ENCODE results near the gene TNS4.
A peak's percentile ranks its signal among the peaks of the same experiment; 100 is the strongest.

Gene TNS4

GRCh38 chr17:40478486-40478885 lies 22.9 kb downstream of the TNS4 start:
- Histone ChIP-seq H3K27ac (no peak overlapping the region), H3K4me3 (no peak overlapping the region), H3K9ac (ENCODE audit: insufficient read length) (no peak overlapping the region), H3K9me3 (ENCODE audit: low read depth, low read length) (no peaks in the 10 kb centered on the region), H3K36me3 (ENCODE audit: insufficient read depth, low read length) (no peaks in the 10 kb centered on the region)
- TF ChIP-seq POLR2AphosphoS5 (IDR thresholded peaks at IDR 0.05; ENCODE audit: borderline replicate concordance, low read depth, low read length) (no peak), FOXP2 (optimal IDR thresholded peaks at IDR 0.05; ENCODE audit: control extremely low read depth, extremely low read length, insufficient read depth) (no peak), EZH2 (IDR thresholded peaks at IDR 0.05) (no peak)
- no peak for DNase-seq (ENCODE audit: low read depth, low spot score)

GRCh38 chr17:40477796-40478195 lies 23.6 kb downstream of the TNS4 start:
- no peaks in the 10 kb centered on the region for H3K36me3 ChIP-seq (ENCODE audit: insufficient read depth, low read length)
- DNase-seq (ENCODE audit: low read depth, low spot score), result no peak
- no peaks in the 10 kb centered on the region for H3K9me3 ChIP-seq (ENCODE audit: low read depth, low read length)
- H3K4me3 ChIP-seq, result no peak overlapping the region
- no peak overlapping the region for H3K9ac ChIP-seq (ENCODE audit: insufficient read length)
- no peak for TF ChIP-seq EZH2 (IDR thresholded peaks at IDR 0.05)
- TF ChIP-seq FOXP2 (optimal IDR thresholded peaks at IDR 0.05; ENCODE audit: control extremely low read depth, extremely low read length, insufficient read depth), result no peak
- TF ChIP-seq POLR2AphosphoS5 (IDR thresholded peaks at IDR 0.05; ENCODE audit: borderline replicate concordance, low read depth, low read length), result no peak
- H3K27ac ChIP-seq, result no peak overlapping the region

- no peaks in the 10 kb centered on the region for H3K9me3 ChIP-seq (ENCODE audit: low read depth, low read length)
- no peaks in the 10 kb centered on the region for H3K36me3 ChIP-seq (ENCODE audit: insufficient read depth, low read length)
- TF ChIP-seq POLR2AphosphoS5 (IDR thresholded peaks at IDR 0.05; ENCODE audit: borderline replicate concordance, low read depth, low read length) (no peak), EZH2 (IDR thresholded peaks at IDR 0.05) (no peak), FOXP2 (optimal IDR thresholded peaks at IDR 0.05; ENCODE audit: control extremely low read depth, extremely low read length, insufficient read depth) (no peak)
- no peak overlapping the region for H3K4me3 ChIP-seq
- peak overlapping the region; percentile 74 for H3K27ac ChIP-seq
- peak overlapping the region; percentile 63 for H3K9ac ChIP-seq (ENCODE audit: insufficient read length)
- no peak for DNase-seq (ENCODE audit: low read depth, low spot score)
Measured at GRCh38 chr17:40475234-40475908, 26.1 kb downstream of the TNS4 start.

DNA sequence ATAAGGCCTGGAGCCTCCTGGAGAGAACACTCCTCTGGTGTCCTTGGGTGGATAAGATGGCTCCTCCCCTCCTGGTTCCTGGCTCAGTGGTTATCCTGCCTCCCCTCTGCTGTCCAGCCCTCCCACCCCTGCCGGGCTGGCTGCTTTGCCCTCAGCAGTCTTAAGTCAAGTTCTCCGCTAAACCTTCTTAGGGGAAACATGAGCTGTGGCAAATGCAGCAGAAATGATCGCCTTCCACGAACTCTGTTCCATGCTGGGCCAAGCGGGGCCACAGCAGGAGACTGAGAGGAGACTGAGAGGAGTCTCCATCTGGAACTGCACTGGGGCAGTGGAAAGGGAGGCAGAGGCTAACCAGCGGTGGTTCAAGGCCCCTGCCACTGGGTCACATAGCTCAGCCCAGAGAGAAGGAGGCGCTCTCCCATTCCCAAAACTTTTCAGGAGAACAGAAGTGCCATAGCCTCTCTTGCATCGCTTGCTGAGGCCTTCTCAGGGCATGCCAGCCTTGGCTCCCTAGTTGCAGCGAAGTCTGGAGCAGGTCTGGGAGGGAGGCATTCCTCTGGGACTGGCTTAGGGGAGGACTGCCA lies 26.9 kb downstream of the TNS4 start:
- no peak for DNase-seq (ENCODE audit: low read depth, low spot score)
- no peaks in the 10 kb centered on the region for H3K9me3 ChIP-seq (ENCODE audit: low read depth, low read length)
- no peak overlapping the region for H3K4me3 ChIP-seq
- no peak overlapping the region for H3K9ac ChIP-seq (ENCODE audit: insufficient read length)
- no peaks in the 10 kb centered on the region for H3K36me3 ChIP-seq (ENCODE audit: insufficient read depth, low read length)
- H3K27ac ChIP-seq, result peak overlapping the region; percentile 30; the same call in 1 of the 2 replicates
- TF ChIP-seq POLR2AphosphoS5 (IDR thresholded peaks at IDR 0.05; ENCODE audit: borderline replicate concordance, low read depth, low read length) (no peak), FOXP2 (optimal IDR thresholded peaks at IDR 0.05; ENCODE audit: control extremely low read depth, extremely low read length, insufficient read depth) (no peak), EZH2 (IDR thresholded peaks at IDR 0.05) (no peak)

DNA sequence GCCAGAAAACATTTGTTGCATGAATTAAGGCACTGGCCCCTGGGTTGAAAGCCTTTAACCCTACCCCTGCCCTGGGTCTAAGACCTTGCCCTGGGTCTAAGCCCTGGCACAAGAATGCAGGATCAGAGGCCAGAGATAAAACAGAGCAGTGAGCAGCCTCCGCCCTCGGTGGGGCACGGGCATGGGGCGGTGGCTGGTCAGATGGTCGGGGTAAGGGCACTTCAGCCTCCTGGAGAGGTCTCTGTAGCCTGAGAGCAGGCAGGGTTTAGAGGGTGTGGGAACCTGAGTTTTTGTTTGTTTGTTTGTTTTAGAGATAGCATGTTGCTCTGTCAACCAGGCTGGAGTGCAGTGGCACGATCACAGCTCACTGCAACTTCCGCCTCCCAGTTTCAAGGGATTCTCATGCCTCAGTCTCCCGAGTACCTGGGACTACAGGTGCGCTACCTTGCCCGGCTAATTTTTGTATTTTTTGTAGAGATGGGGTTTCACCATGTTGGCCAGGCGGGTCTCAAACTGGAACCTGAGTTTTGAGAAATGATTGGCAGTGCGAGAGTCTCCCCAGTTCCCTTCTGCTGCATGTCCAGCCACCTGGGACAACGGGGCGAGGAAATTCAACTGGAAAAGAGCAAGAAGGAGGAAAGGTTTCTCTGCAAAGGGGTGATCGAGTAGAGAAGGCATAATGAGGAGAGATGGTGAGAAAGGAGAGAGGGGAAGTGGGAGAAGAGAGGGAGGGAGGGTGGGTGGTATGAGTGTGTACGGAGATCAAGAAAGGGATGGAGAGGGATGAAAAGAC lies 27.7 kb downstream of the TNS4 start:
- TF ChIP-seq EZH2 (IDR thresholded peaks at IDR 0.05), result no peak
- TF ChIP-seq POLR2AphosphoS5 (IDR thresholded peaks at IDR 0.05; ENCODE audit: borderline replicate concordance, low read depth, low read length), result no peak
- no peak for TF ChIP-seq FOXP2 (optimal IDR thresholded peaks at IDR 0.05; ENCODE audit: control extremely low read depth, extremely low read length, insufficient read depth)
- Histone ChIP-seq H3K9me3 (ENCODE audit: low read depth, low read length) (no peaks in the 10 kb centered on the region), H3K36me3 (ENCODE audit: insufficient read depth, low read length) (no peaks in the 10 kb centered on the region), H3K27ac (no peak overlapping the region), H3K4me3 (no peak overlapping the region), H3K9ac (ENCODE audit: insufficient read length) (no peak overlapping the region)
- no peak for DNase-seq (ENCODE audit: low read depth, low spot score)

DNA sequence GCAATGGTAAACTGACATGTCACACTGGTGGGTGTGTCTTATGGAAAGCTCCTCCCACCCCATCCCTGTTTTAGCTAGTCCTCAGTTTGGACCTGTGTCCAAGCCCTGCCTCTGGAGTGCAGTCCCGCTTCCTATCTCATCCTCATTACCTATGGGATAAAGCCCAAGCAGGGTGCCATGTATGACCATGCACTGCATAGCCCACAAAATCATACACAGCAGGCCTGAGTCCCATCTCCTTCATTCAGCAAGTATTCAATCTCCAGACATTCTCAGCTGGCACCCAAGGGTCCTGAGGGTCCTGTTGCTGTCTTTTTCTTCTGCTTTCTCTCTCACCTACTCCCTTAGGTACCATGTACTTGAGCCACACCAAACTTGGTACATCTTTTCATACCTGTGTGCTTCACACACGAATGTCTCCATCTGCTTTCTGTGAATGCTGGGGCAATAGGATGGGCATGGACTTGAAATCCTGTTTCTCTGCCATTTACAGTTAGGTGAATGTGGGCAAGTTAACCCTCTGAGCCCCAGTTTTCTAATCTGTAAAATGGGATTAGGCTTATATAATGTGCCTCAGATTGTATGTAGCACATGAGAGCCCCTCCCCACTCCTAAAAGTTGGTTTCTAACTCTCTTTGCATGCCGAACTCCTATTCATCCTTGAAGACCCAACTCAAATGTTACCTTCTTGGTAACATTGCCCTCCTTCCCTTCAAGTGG lies 28.5 kb downstream of the TNS4 start:
- Histone ChIP-seq H3K9me3 (ENCODE audit: low read depth, low read length) (no peaks in the 10 kb centered on the region), H3K36me3 (ENCODE audit: insufficient read depth, low read length) (no peaks in the 10 kb centered on the region), H3K27ac (no peak overlapping the region), H3K9ac (ENCODE audit: insufficient read length) (no peak overlapping the region), H3K4me3 (no peak overlapping the region)
- no peak for DNase-seq (ENCODE audit: low read depth, low spot score)
- TF ChIP-seq EZH2 (IDR thresholded peaks at IDR 0.05) (no peak), POLR2AphosphoS5 (IDR thresholded peaks at IDR 0.05; ENCODE audit: borderline replicate concordance, low read depth, low read length) (no peak), FOXP2 (optimal IDR thresholded peaks at IDR 0.05; ENCODE audit: control extremely low read depth, extremely low read length, insufficient read depth) (no peak)

GRCh38 chr17:40471846-40472732 lies 29.3 kb downstream of the TNS4 start:
- Histone ChIP-seq H3K36me3 (ENCODE audit: insufficient read depth, low read length) (no peaks in the 10 kb centered on the region), H3K9me3 (ENCODE audit: low read depth, low read length) (no peaks in the 10 kb centered on the region), H3K27ac (peak overlapping the region; percentile 44), H3K9ac (ENCODE audit: insufficient read length) (no peak overlapping the region), H3K4me3 (no peak overlapping the region)
- no peak for DNase-seq (ENCODE audit: low read depth, low spot score)
- TF ChIP-seq POLR2AphosphoS5 (IDR thresholded peaks at IDR 0.05; ENCODE audit: borderline replicate concordance, low read depth, low read length) (no peak), EZH2 (IDR thresholded peaks at IDR 0.05) (no peak), FOXP2 (optimal IDR thresholded peaks at IDR 0.05; ENCODE audit: control extremely low read depth, extremely low read length, insufficient read depth) (no peak)

All from SK-N-MC (cell line).